Activated CD4-positive, alpha-beta memory T cell treated with anti-CD3 and anti-CD28 coated beads, Interleukin-2, amount 10 ng/mL, durations not matched to agents 7 days and 5 days (primary cell): ENCODE results near the gene G6PC3. TPM values are rescaled to one million over a fixed set of nuclear protein-coding genes. Genes with fewer than 3 reads are reported as not detected.
"Not testable (repeated sequence)": the region's sequence is repeated elsewhere in the genome, so short reads cannot be mapped to it uniquely, and the experiment has no call there.

Source experiments
- CTCF ChIA-PET: fragments of 350-600 bp; sonication (Branson Sonifier 250); formaldehyde crosslinking; loops from one replicate; lab custom pipeline; 2021; ENCODE audit warnings: antibody characterized with exemption, inconsistent platforms; lab: Charles Lee
- POLR2A ChIA-PET: fragments of 350-600 bp; sonication (Branson Sonifier 250); formaldehyde crosslinking; loops from one replicate; lab custom pipeline; 2021; ENCODE audit warnings: antibody characterized with exemption; lab: Charles Lee
- DNase-seq: peaks from one replicate; pipeline ENCODE4 v3.0.0-alpha.2; 2020
- H3K27ac Mint-ChIP-seq: one replicate; pipeline ENCODE4 v1.8.0; 2021; ENCODE audit warnings: mild to moderate bottlenecking, mixed read lengths
- H3K27me3 Mint-ChIP-seq: one replicate; pipeline ENCODE4 v1.8.0; 2021; ENCODE audit warnings: mixed read lengths
- H3K36me3 Mint-ChIP-seq: one replicate; pipeline ENCODE4 v1.8.0; 2021; ENCODE audit warnings: low read depth, mixed read lengths
- H3K4me1 Mint-ChIP-seq: one replicate; pipeline ENCODE4 v1.8.0; 2021; ENCODE audit warnings: mixed read lengths
- H3K4me3 Mint-ChIP-seq: one replicate; pipeline ENCODE4 v1.8.0; 2021; ENCODE audit warnings: mild to moderate bottlenecking, mixed read lengths
- H3K9me3 Mint-ChIP-seq: one replicate; pipeline ENCODE4 v1.8.0; 2021; ENCODE audit warnings: mixed read lengths
- total RNA-seq, 2 experiments: library from RNA; stranded (reverse); gene quantifications; one replicate each; pipeline ENCODE4 v1.2.3, GENCODE V29; 2021

G6PC3 gene
- total RNA-seq, 2 experiments from 2014 or later: 19.3 to 19.9 TPM

- no peak overlapping the region for H3K27ac Mint-ChIP-seq
- CTCF ChIA-PET: no interaction called here
Measured at GRCh38 chr17:44091200-44091997, 20.9 kb downstream of the G6PC3 start.

GRCh38 chr17:44092051-44092450 is 21.5 kb downstream of the G6PC3 start:
- Mint-ChIP-seq H3K36me3 (peaks cover 16% of the 10 kb centered on the region), H3K9me3 (no peaks in the 10 kb centered on the region), H3K27ac (no peak overlapping the region), H3K4me3 (no peak overlapping the region), H3K4me1 (peaks cover 14% of the 10 kb centered on the region), H3K27me3 (no peaks in the 10 kb centered on the region)
- ChIA-PET POLR2A (no interaction called here), CTCF (no interaction called here)
- no peak for DNase-seq

More at GRCh38 chr17:44091200-44091997, 20.9 kb downstream of the G6PC3 start:
- Mint-ChIP-seq H3K4me1 (peaks cover 16% of the 10 kb centered on the region), H3K9me3 (no peaks in the 10 kb centered on the region), H3K4me3 (no peak overlapping the region), H3K36me3 (peaks cover 16% of the 10 kb centered on the region), H3K27me3 (no peaks in the 10 kb centered on the region)
- no peak for DNase-seq
- POLR2A ChIA-PET: no interaction called here

- ChIA-PET CTCF (no interaction called here), POLR2A (no interaction called here)
- H3K4me1 Mint-ChIP-seq: peaks cover 10% of the 10 kb centered on the region
- H3K9me3 Mint-ChIP-seq: no peaks in the 10 kb centered on the region
- peaks cover 13% of the 10 kb centered on the region for H3K36me3 Mint-ChIP-seq
- no peaks in the 10 kb centered on the region for H3K27me3 Mint-ChIP-seq
- no peak for DNase-seq
- H3K4me3 Mint-ChIP-seq: no peak overlapping the region
- no peak overlapping the region for H3K27ac Mint-ChIP-seq
Measured at GRCh38 chr17:44093231-44093900, 22.8 kb downstream of the G6PC3 start.

- Mint-ChIP-seq H3K9me3 (no peaks in the 10 kb centered on the region), H3K27me3 (no peaks in the 10 kb centered on the region), H3K4me3 (no peak overlapping the region), H3K27ac (no peak overlapping the region), H3K4me1 (peaks cover 10% of the 10 kb centered on the region), H3K36me3 (peaks cover 8% of the 10 kb centered on the region)
- ChIA-PET POLR2A (no interaction called here), CTCF (interaction anchor here (1.6 kb wide), 1 partner anchor 12 kb away, joined by 3 read pairs; no protein-coding TSS in a partner anchor)
- DNase-seq: no peak
Measured at GRCh38 chr17:44094701-44095387, 24.3 kb downstream of the G6PC3 start.

GRCh38 chr17:44095388-44095646 is 24.8 kb downstream of the G6PC3 start:
- Mint-ChIP-seq H3K27me3 (no peaks in the 10 kb centered on the region), H3K9me3 (no peaks in the 10 kb centered on the region), H3K4me1 (peaks cover 10% of the 10 kb centered on the region), H3K4me3 (no peak overlapping the region), H3K36me3 (peaks cover 8% of the 10 kb centered on the region), H3K27ac (no peak overlapping the region)
- no peak for DNase-seq
- CTCF ChIA-PET: interaction anchor here (1.6 kb wide), 1 partner anchor 12 kb away, joined by 3 read pairs; no protein-coding TSS in a partner anchor
- POLR2A ChIA-PET: no interaction called here

GRCh38 chr17:44095647-44096496 is 25.3 kb downstream of the G6PC3 start:
- Mint-ChIP-seq H3K4me1 (peaks cover 10% of the 10 kb centered on the region), H3K27me3 (no peaks in the 10 kb centered on the region), H3K9me3 (no peaks in the 10 kb centered on the region), H3K27ac (no peak overlapping the region), H3K36me3 (peaks cover 8% of the 10 kb centered on the region), H3K4me3 (no peak overlapping the region)
- ChIA-PET POLR2A (no interaction called here), CTCF (interaction anchor here (0.9 to 1.6 kb wide), 2 partner anchors 13 to 20 kb away, joined by 3 read pairs; no protein-coding TSS in a partner anchor)
- DNase-seq: no peak

GRCh38 chr17:44097110-44097958 is 26.8 kb downstream of the G6PC3 start:
- no peaks in the 10 kb centered on the region for H3K27me3 Mint-ChIP-seq
- no peak overlapping the region for H3K4me3 Mint-ChIP-seq
- H3K9me3 Mint-ChIP-seq: no peaks in the 10 kb centered on the region
- DNase-seq: no peak
- H3K4me1 Mint-ChIP-seq: peaks cover 10% of the 10 kb centered on the region
- CTCF ChIA-PET: interaction anchor here (0.9 kb wide), 1 partner anchor 19 kb away, joined by 3 read pairs; no protein-coding TSS in a partner anchor
- no peak overlapping the region for H3K27ac Mint-ChIP-seq
- peaks cover 1% of the 10 kb centered on the region for H3K36me3 Mint-ChIP-seq
- POLR2A ChIA-PET: no interaction called here

GRCh38 chr17:44101858-44102257 is 31.3 kb downstream of the G6PC3 start:
- H3K4me1 Mint-ChIP-seq, H3K4me3 Mint-ChIP-seq, H3K27me3 Mint-ChIP-seq, H3K9me3 Mint-ChIP-seq, H3K36me3 Mint-ChIP-seq, DNase-seq, H3K27ac Mint-ChIP-seq, POLR2A ChIA-PET: not testable (repeated sequence)
- CTCF ChIA-PET: interaction anchor here (0.8 kb wide), 1 partner anchor 158 kb away, joined by 3 read pairs; no protein-coding TSS in a partner anchor

- H3K9me3 Mint-ChIP-seq: no peaks in the 10 kb centered on the region
Measured at GRCh38 chr17:44102849-44103622, 32.5 kb downstream of the G6PC3 start.

GRCh38 chr17:44105483-44105882 is 34.9 kb downstream of the G6PC3 start:
- no peaks in the 10 kb centered on the region for H3K27me3 Mint-ChIP-seq
- no peak overlapping the region for H3K27ac Mint-ChIP-seq
- no peaks in the 10 kb centered on the region for H3K9me3 Mint-ChIP-seq
- no peaks in the 10 kb centered on the region for H3K36me3 Mint-ChIP-seq
- no peaks in the 10 kb centered on the region for H3K4me1 Mint-ChIP-seq
- ChIA-PET CTCF (interaction anchor here (1.4 kb wide), 1 partner anchor 10 kb away, joined by 3 read pairs; no protein-coding TSS in a partner anchor), POLR2A (no interaction called here)
- no peak for DNase-seq
- H3K4me3 Mint-ChIP-seq: no peak overlapping the region

More at GRCh38 chr17:44102849-44103622, 32.5 kb downstream of the G6PC3 start:
- H3K27me3 Mint-ChIP-seq: no peaks in the 10 kb centered on the region
- ChIA-PET CTCF (interaction anchor here (0.7 to 0.8 kb wide), 3 partner anchors 14 to 159 kb away, joined by 3 read pairs; no protein-coding TSS in a partner anchor), POLR2A (interaction anchor here (1.6 kb wide), 1 partner anchor 21 kb away, joined by 3 read pairs; the partner anchor contains the start of gene HDAC5)
- H3K27ac Mint-ChIP-seq: no peak overlapping the region
- no peaks in the 10 kb centered on the region for H3K36me3 Mint-ChIP-seq
- no peak for DNase-seq
- no peak overlapping the region for H3K4me3 Mint-ChIP-seq
- H3K4me1 Mint-ChIP-seq: peaks cover 2% of the 10 kb centered on the region

- CTCF ChIA-PET: interaction anchor here (1.5 to 1.7 kb wide), 2 partner anchors 10 to 18 kb away, joined by 4 to 5 read pairs; partner anchors contain the start of gene HDAC5
- no peaks in the 10 kb centered on the region for H3K36me3 Mint-ChIP-seq
- peaks cover under 1% of the 10 kb centered on the region for H3K4me1 Mint-ChIP-seq
- POLR2A ChIA-PET: no interaction called here
- no peak overlapping the region for H3K27ac Mint-ChIP-seq
- no peaks in the 10 kb centered on the region for H3K27me3 Mint-ChIP-seq
- H3K9me3 Mint-ChIP-seq: no peaks in the 10 kb centered on the region
- no peak overlapping the region for H3K4me3 Mint-ChIP-seq
- no peak for DNase-seq
Measured at GRCh38 chr17:44105941-44106340, 35.4 kb downstream of the G6PC3 start.
